IMR-90 (cell line): ENCODE data around the gene CENPV. TPM values are rescaled to one million over a fixed set of nuclear protein-coding genes. Genes with fewer than 3 reads are reported as not detected.
"Not testable (repeated sequence)": the region's sequence is repeated elsewhere in the genome, so short reads cannot be mapped to it uniquely, and the experiment has no call there.

Experiments used
- ATAC-seq: fragments of 200-7000 bp; cut with Tn5 transposase; 2 replicates; pipeline ENCODE4 v1.9.1; 2020; ENCODE audit warnings: low read depth, mild to moderate bottlenecking, moderate library complexity
- BruUV-seq: library from RNA; stranded (reverse); fragments of 400-500 nt; replicated peaks from 2 replicates; lab custom pipeline; 2021; lab: Mats Ljungman, UMichigan
- CTCF ChIA-PET: fragments of 300-600 bp; formaldehyde crosslinking; extraction: SDS; loops from one replicate; lab custom pipeline; 2021; ENCODE audit warnings: antibody characterized with exemption; lab: Yijun Ruan, JAX
- POLR2A ChIA-PET: fragments of 300-600 bp; sonication (Branson Sonifier 250); formaldehyde crosslinking; loops from one replicate; lab custom pipeline; 2022; ENCODE audit warnings: antibody characterized with exemption; ENCODE audit not compliant: unreplicated experiment; lab: Charles Lee
- DNase-seq: peaks from one replicate; pipeline ENCODE4 v3.0.0; 2013
- H2AFZ ChIP-seq: replicated peaks from 2 replicates; pipeline ENCODE3; 2013; ENCODE audit warnings: low read length, mild to moderate bottlenecking; ENCODE audit not compliant: poor library complexity
- H2AK5ac ChIP-seq: 2 replicates; pipeline ENCODE4 v1.6.1; 2013; ENCODE audit warnings: low read depth, low read length, inconsistent platforms
- H2AK9ac ChIP-seq: replicated peaks from 2 replicates; pipeline ENCODE3; 2013; ENCODE audit warnings: mild to moderate bottlenecking, low read depth, low read length, moderate library complexity; ENCODE audit not compliant: poor library complexity
- H2BK120ac ChIP-seq: 2 replicates; pipeline ENCODE4 v1.6.1; 2013; ENCODE audit warnings: low read depth, low read length, inconsistent platforms
- H2BK15ac ChIP-seq: 3 replicates; pipeline ENCODE4 v1.6.1; 2013; ENCODE audit warnings: low read depth, low read length, inconsistent platforms
- H2BK20ac ChIP-seq: 2 replicates; pipeline ENCODE4 v1.6.1; 2013; ENCODE audit warnings: low read depth, mild to moderate bottlenecking, inconsistent platforms, low read length, moderate library complexity
- H2BK5ac ChIP-seq: 2 replicates; pipeline ENCODE4 v1.6.1; 2013; ENCODE audit warnings: mild to moderate bottlenecking, low read depth, low read length, inconsistent platforms; ENCODE audit not compliant: poor library complexity, severe bottlenecking
- H3K14ac ChIP-seq: replicated peaks from 2 replicates; pipeline ENCODE4 v1.6.1; 2013; ENCODE audit warnings: low read depth, low read length, inconsistent platforms
- H3K18ac ChIP-seq: 2 replicates; pipeline ENCODE4 v1.6.1; 2013; ENCODE audit warnings: low read depth, low read length, control low read depth
- H3K23ac ChIP-seq: 2 replicates; pipeline ENCODE4 v1.6.1; 2013; ENCODE audit warnings: low read depth, low read length, inconsistent platforms
- H3K27ac ChIP-seq: 2 replicates; pipeline ENCODE4 v1.5.1; 2013; ENCODE audit warnings: mild to moderate bottlenecking, control low read depth, low read length; ENCODE audit not compliant: insufficient read depth
- H3K27me3 ChIP-seq: 2 replicates; pipeline ENCODE4 v1.6.1; 2013; ENCODE audit warnings: low read length; ENCODE audit not compliant: control insufficient read depth, insufficient read depth
- H3K36me3 ChIP-seq: 2 replicates; pipeline ENCODE4 v1.6.1; 2013; ENCODE audit warnings: low read length, mixed read lengths; ENCODE audit not compliant: control insufficient read depth, insufficient read depth
- H3K4ac ChIP-seq: 2 replicates; pipeline ENCODE4 v1.6.1; 2013; ENCODE audit warnings: low read depth, low read length, inconsistent platforms
- H3K4me1 ChIP-seq: 2 replicates; pipeline ENCODE4 v1.6.1; 2013; ENCODE audit warnings: low read length, mixed read lengths; ENCODE audit not compliant: control insufficient read depth, insufficient read depth
- H3K4me2 ChIP-seq: 2 replicates; pipeline ENCODE4 v1.6.1; 2013; ENCODE audit warnings: low read depth, mild to moderate bottlenecking, control low read depth, low read length, moderate library complexity
- H3K4me3 ChIP-seq: 2 replicates; pipeline ENCODE4 v1.5.1; 2013; ENCODE audit warnings: low read depth, mild to moderate bottlenecking, control low read depth, low read length, moderate library complexity; ENCODE audit not compliant: insufficient read depth
- H3K56ac ChIP-seq: 2 replicates; pipeline ENCODE4 v1.6.1; 2013; ENCODE audit warnings: low read length, inconsistent platforms; ENCODE audit not compliant: insufficient read depth; ENCODE audit errors: extremely low read depth
- H3K79me1 ChIP-seq, 2 experiments: 2 replicates each; pipeline ENCODE4 v1.6.1; 2013; ENCODE audit warnings: low read length in 2 of 2, inconsistent platforms in 1 of 2, low read depth in 1 of 2
- H3K9ac ChIP-seq: 2 replicates; pipeline ENCODE4 v1.6.1; 2013; ENCODE audit warnings: low read depth, low read length, control low read depth
- H3K9me1 ChIP-seq: 2 replicates; pipeline ENCODE4 v1.6.1; 2013; ENCODE audit warnings: low read length, inconsistent platforms; ENCODE audit not compliant: insufficient read depth
- H3K9me3 ChIP-seq: 2 replicates; pipeline ENCODE4 v1.6.1; 2013; ENCODE audit warnings: low read length; ENCODE audit not compliant: control insufficient read depth, insufficient read depth
- H4K20me1 ChIP-seq: 2 replicates; pipeline ENCODE4 v1.6.1; 2013; ENCODE audit warnings: low read length, inconsistent platforms; ENCODE audit not compliant: insufficient read depth
- H4K5ac ChIP-seq: 2 replicates; pipeline ENCODE4 v1.6.1; 2013; ENCODE audit warnings: mild to moderate bottlenecking, low read depth, low read length, control low read depth
- H4K8ac ChIP-seq, 2 experiments: 2 replicates each; pipeline ENCODE4 v1.6.1; 2013; ENCODE audit warnings: low read depth in 2 of 2, low read length in 2 of 2, control low read depth in 1 of 2, inconsistent platforms in 1 of 2
- H4K91ac ChIP-seq: 2 replicates; pipeline ENCODE4 v1.6.1; 2013; ENCODE audit warnings: low read depth, low read length, inconsistent platforms; ENCODE audit not compliant: insufficient read depth
- MAFK ChIP-seq: IDR thresholded peaks from 2 replicates; pipeline ENCODE4 v1.6.1; 2012; ENCODE audit warnings: low read depth, low read length, improper control_type of control experiment
- RCOR1 ChIP-seq: IDR thresholded peaks from 2 replicates; pipeline ENCODE4 v1.6.1; 2012; ENCODE audit warnings: mild to moderate bottlenecking, low read length, improper control_type of control experiment; ENCODE audit not compliant: insufficient replicate concordance
- WGBS, 2 experiments: methylation state at CpG; one replicate each; pipeline versions ENCODE4 v1.1.5 to v1.1.7; 2013; ENCODE audit warnings: missing lambda C conversion rate in 2 of 2; ENCODE audit not compliant: insufficient read length in 1 of 2; ENCODE audit errors: extremely low coverage in 2 of 2; 5-methylcytosine and 5-hydroxymethylcytosine counted together
- dilution Hi-C: fragments of 300-500 bp; cut with HindIII; formaldehyde crosslinking; loops from one replicate; pipeline ENCODE4 v1.14.3; 2018; ENCODE audit warnings: low sequenced_read_pairs; ENCODE audit not compliant: unreplicated experiment
- in situ Hi-C: fragments of 300-500 bp; cut with MboI; formaldehyde crosslinking; loops from 3 replicates; pipeline ENCODE4 v1.14.3; 2019; ENCODE audit warnings: low sequenced_read_pairs, inconsistent platforms, mixed read lengths
- intact Hi-C: fragments of 100-400 bp; cut with micrococcal nuclease; formaldehyde crosslinking; loops from 2 replicates; pipeline ENCODE4 v1.10.0; 2022
- polyA plus RNA-seq, 3 experiments: library from polyadenylated mRNA; depleted of rRNA; stranded (reverse); fragments of >200 nt; gene quantifications; 2 replicates each; pipeline ENCODE4 v1.2.3, GENCODE V29; 2012; ENCODE audit warnings: low replicate concordance in 1 of 3
- total RNA-seq: library from RNA; depleted of rRNA; stranded (reverse); fragments of >200 nt; gene quantifications from 2 replicates; pipeline ENCODE4 v1.2.3, GENCODE V29; 2012

The CENPV gene
- total and polyA plus RNA-seq, 2 of the 4 experiments (the other 2 are of a cell fraction): 35.3 to 49.8 TPM

- Histone ChIP-seq H3K79me1 (no peaks in the 10 kb centered on the region), H3K56ac (no peak overlapping the region), H2BK20ac (peak overlapping the region; percentile 27), H3K9me3 (no peaks in the 10 kb centered on the region), H2BK15ac (peak overlapping the region; percentile 23; the same call in 1 of the 3 replicates), H4K91ac (no peak overlapping the region), H3K4me1 (peaks cover 13% of the 10 kb centered on the region), H3K14ac (peak overlapping the region; percentile 56), H3K27me3 (no peaks in the 10 kb centered on the region), H3K23ac (peak overlapping the region; percentile 34; the same call in 1 of the 2 replicates), H4K20me1 (peaks cover 5% of the 10 kb centered on the region; the same call in 1 of the 2 replicates), H2BK120ac (peak overlapping the region; percentile 35; the same call in 1 of the 2 replicates), H3K36me3 (no peaks in the 10 kb centered on the region), H3K18ac (peak overlapping the region; percentile 37; the same call in 1 of the 2 replicates), H3K9ac (no peak overlapping the region), H3K4me2 (peak overlapping the region; percentile 45), H2BK5ac (peak overlapping the region; percentile 42), H4K5ac (0 out of 2 replicates have a peak overlapping the region, but pooled peaks have one; percentile 4), H2AK9ac (no peak overlapping the region), H2AK5ac (peak overlapping the region; percentile 31; the same call in 1 of the 2 replicates), H3K4me3 (no peak overlapping the region), H3K4ac (peak overlapping the region; percentile 49; the same call in 1 of the 2 replicates), H3K27ac (peak overlapping the region; percentile 22; the same call in 1 of the 2 replicates), H3K9me1 (peaks cover 7% of the 10 kb centered on the region), H4K8ac (no peak overlapping the region), H2AFZ (no peak overlapping the region)
- ATAC-seq: peak; percentile 79
- no TSS peak for BruUV-seq
- intact Hi-C loops: no loop called here
- POLR2A ChIA-PET: interaction anchor here (0.6 kb wide), 1 partner anchor 10 kb away, joined by 3 read pairs; no protein-coding TSS in a partner anchor
- TF ChIP-seq RCOR1 (peak; percentile 44), MAFK (no peak)
- CTCF ChIA-PET: interaction anchor here (0.5 to 1.2 kb wide), 2 partner anchors 9 to 1055 kb away, joined by 3 to 5 read pairs; no protein-coding TSS in a partner anchor
- in situ Hi-C loops: no loop called here
- WGBS, 2 experiments: 0% methylated on average over 1 of the region's 7 CpGs; no CpG with 5 or more reads in 1 of the 2 experiments
- peak; percentile 88 for DNase-seq
- dilution Hi-C loops: no loop called here
These were observed 39.9 kb downstream of the CENPV start for GRCh38 chr17:16313139-16314090.

DNA sequence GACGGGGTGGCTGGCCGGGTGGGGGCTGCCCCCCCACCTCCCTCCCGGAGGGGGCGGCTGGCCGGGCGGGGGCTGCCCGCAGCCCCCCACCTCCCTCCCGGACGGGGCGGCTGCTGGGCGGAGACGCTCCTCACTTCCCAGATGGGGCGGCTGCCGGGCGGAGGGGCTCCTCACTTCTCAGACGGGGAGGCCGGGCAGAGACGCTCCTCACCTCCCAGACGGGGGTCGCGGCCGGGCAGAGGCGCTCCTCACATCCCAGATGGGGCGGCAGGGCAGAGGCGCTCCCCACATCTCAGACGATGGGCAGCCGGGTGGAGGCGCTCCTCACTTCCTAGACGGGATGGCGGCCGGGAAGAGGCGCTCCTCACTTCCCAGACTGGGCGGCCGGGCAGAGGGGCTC, 41.2 kb downstream of the CENPV start:
- H3K14ac ChIP-seq, in situ Hi-C loops, H3K4ac ChIP-seq, H2AFZ ChIP-seq, H2BK20ac ChIP-seq, H4K5ac ChIP-seq, H3K18ac ChIP-seq, H4K8ac ChIP-seq, H2AK5ac ChIP-seq, intact Hi-C loops, H2BK5ac ChIP-seq, H3K36me3 ChIP-seq, H3K9ac ChIP-seq, POLR2A ChIA-PET, H3K27me3 ChIP-seq, H3K79me1 ChIP-seq, H3K23ac ChIP-seq, H4K91ac ChIP-seq, H3K56ac ChIP-seq, H3K4me3 ChIP-seq, H2AK9ac ChIP-seq, BruUV-seq, H3K9me1 ChIP-seq, H3K4me2 ChIP-seq, H3K27ac ChIP-seq, H2BK120ac ChIP-seq, dilution Hi-C loops, DNase-seq, H3K9me3 ChIP-seq, H4K20me1 ChIP-seq, H2BK15ac ChIP-seq, CTCF ChIA-PET, ATAC-seq: not testable (repeated sequence)
- 100% methylated on average over 8 of the region's 34 CpGs; no CpG with 5 or more reads in 1 of the 2 experiments for WGBS, 2 experiments
- H3K4me1 ChIP-seq: peaks cover 13% of the 10 kb centered on the region
